Measurements from ENCODE around the gene HBS1L.

- no peak for TF ChIP-seq TP53 (CRISPR knock-in tag; IDR thresholded peaks at IDR 0.05)
- no peak for TF ChIP-seq CTCF (IDR thresholded peaks at IDR 0.05)
- TF ChIP-seq ZNF263 (CRISPR knock-in tag; IDR thresholded peaks at IDR 0.05; ENCODE audit: low read depth): no peak
- TF ChIP-seq USF2 (CRISPR knock-in tag; IDR thresholded peaks at IDR 0.05): no peak
- TF ChIP-seq ZBTB43 (CRISPR knock-in tag; IDR thresholded peaks at IDR 0.05): no peak
- TF ChIP-seq ZNF281 (CRISPR knock-in tag; IDR thresholded peaks at IDR 0.05): no peak
- no peak for TF ChIP-seq FOXP4 (CRISPR knock-in tag; IDR thresholded peaks at IDR 0.05)
- no peak for TF ChIP-seq CBFB (CRISPR knock-in tag; IDR thresholded peaks at IDR 0.05; ENCODE audit: low read depth)
- no peak for TF ChIP-seq SMAD4 (CRISPR knock-in tag; IDR thresholded peaks at IDR 0.05)
These were observed 47.6 kb upstream of the HBS1L start for GRCh38 chr6:135102191-135102590.

All from WTC11 (cell line).